ENCODE data around the gene CRACR2A.

- TF ChIP-seq ID3 (CRISPR knock-in tag; IDR thresholded peaks at IDR 0.05): no peak
- TF ChIP-seq ID3 (tag; IDR thresholded peaks at IDR 0.05): no peak
- no peak for TF ChIP-seq NUFIP1 (IDR thresholded peaks at IDR 0.05; ENCODE audit: partially characterized antibody)
- no peak for TF ChIP-seq ZNF124 (CRISPR knock-in tag; IDR thresholded peaks at IDR 0.05)
- no peak for TF ChIP-seq CEBPZ (IDR thresholded peaks at IDR 0.05; ENCODE audit: borderline replicate concordance, low read depth, low read length)
- no peak for TF ChIP-seq HCFC1 (IDR thresholded peaks at IDR 0.05; ENCODE audit: low read depth, low read length)
Measured at GRCh38 chr12:3725388-3726115, 27.4 kb downstream of the CRACR2A start.

Measured in K562 (cell line).